HG02798 (cell line): Measurements from ENCODE around the gene WFIKKN1.
"Not testable (repeated sequence)": the region's sequence is repeated elsewhere in the genome, so short reads cannot be mapped to it uniquely, and the experiment has no call there.

ENCODE experiments used
- ATAC-seq: cut with Tn5 transposase; IDR thresholded peaks from one replicate; pipeline ENCODE4 v1.9.1; 2021; ENCODE audit warnings: mild to moderate bottlenecking; ENCODE audit not compliant: unreplicated experiment, poor library complexity

The WFIKKN1 gene

GRCh38 chr16:593807-594206, 37.0 kb upstream of the WFIKKN1 start:
- ATAC-seq: no peak

- ATAC-seq: no peak
Observed at GRCh38 chr16:595094-595528, 35.7 kb upstream of the WFIKKN1 start.

GRCh38 chr16:595942-596735, 34.6 kb upstream of the WFIKKN1 start:
- ATAC-seq: no peak

- no peak for ATAC-seq
Observed at GRCh38 chr16:596736-597060, 34.1 kb upstream of the WFIKKN1 start.

GRCh38 chr16:597655-598054, 33.1 kb upstream of the WFIKKN1 start:
- ATAC-seq: not testable (repeated sequence)

GRCh38 chr16:598823-599739, 31.7 kb upstream of the WFIKKN1 start:
- ATAC-seq: no peak

GRCh38 chr16:600781-601180, 30.0 kb upstream of the WFIKKN1 start:
- no peak for ATAC-seq

- ATAC-seq: no peak
Observed at GRCh38 chr16:603933-604332, 26.9 kb upstream of the WFIKKN1 start.

- no peak for ATAC-seq
Observed at GRCh38 chr16:606656-607307, 24.0 kb upstream of the WFIKKN1 start.

GRCh38 chr16:608019-608418, 22.8 kb upstream of the WFIKKN1 start:
- no peak for ATAC-seq

- ATAC-seq: no peak
Observed at GRCh38 chr16:609316-609715, 21.5 kb upstream of the WFIKKN1 start.

- ATAC-seq: no peak
Observed at GRCh38 chr16:609984-610383, 20.8 kb upstream of the WFIKKN1 start.

- ATAC-seq: no peak
Observed at GRCh38 chr16:610513-611381, 20.0 kb upstream of the WFIKKN1 start.

- ATAC-seq: no peak
Observed at GRCh38 chr16:615122-615521, 15.7 kb upstream of the WFIKKN1 start.

- ATAC-seq: no peak
Observed at GRCh38 chr16:616733-617586, 13.8 kb upstream of the WFIKKN1 start.

GRCh38 chr16:617855-618254, 12.9 kb upstream of the WFIKKN1 start:
- ATAC-seq: no peak

GRCh38 chr16:619476-620100, 11.2 kb upstream of the WFIKKN1 start:
- no peak for ATAC-seq

- ATAC-seq: no peak
Observed at GRCh38 chr16:620700-621525, 9.9 kb upstream of the WFIKKN1 start.
